Vagina (tissue), 2 donors: Measurements from ENCODE around the gene OLFML3. TPM values are rescaled to one million over a fixed set of nuclear protein-coding genes. Genes with fewer than 3 reads are reported as not detected.

Experiments
- DNase-seq, 2 donors: peaks; one replicate each; pipeline ENCODE4 v3.0.0-alpha.2; 2017; ENCODE audit errors: extremely low spot score in 2 of 2
- H3K27ac ChIP-seq: fragments of 200-600 bp; sonication (generic); one replicate; pipeline ENCODE4 v1.5.1; 2019
- H3K27me3 ChIP-seq: fragments of 200-600 bp; sonication (generic); one replicate; pipeline ENCODE4 v1.5.1; 2019
- H3K36me3 ChIP-seq, 2 donors: fragments of 200-600 bp; sonication (generic); one replicate each; pipeline ENCODE4 v1.5.1; 2017 to 2019
- H3K4me1 ChIP-seq: fragments of 200-600 bp; sonication (generic); one replicate; pipeline ENCODE4 v1.5.1; 2019
- H3K4me3 ChIP-seq, 2 donors: fragments of 200-600 bp; sonication (generic); 1 replicate in 1 of 2; 2 replicates in 1 of 2; pipeline ENCODE4 v1.5.1; 2016 to 2019
- H3K9me3 ChIP-seq: fragments of 200-600 bp; sonication (generic); one replicate; pipeline ENCODE4 v1.5.1; 2019
- POLR2A ChIP-seq, 2 donors: fragments of 450-650 bp; IDR thresholded peaks; one replicate each; pipeline ENCODE4 v1.6.1; 2017; ENCODE audit warnings: antibody characterized with exemption in 2 of 2, mild to moderate bottlenecking in 2 of 2, moderate library complexity in 2 of 2
- POLR2AphosphoS5 ChIP-seq, 2 donors: sonication (generic); formaldehyde crosslinking; IDR thresholded peaks; one replicate each; pipeline ENCODE4 v1.9.0; 2017; ENCODE audit warnings: antibody characterized with exemption in 2 of 2, mild to moderate bottlenecking in 2 of 2, low read depth in 1 of 2; ENCODE audit not compliant: insufficient read depth in 1 of 2
- intact Hi-C: fragments of 100-400 bp; cut with DNase I; formaldehyde crosslinking; loops from one replicate; pipeline ENCODE4 v1.15.1; 2023
- total RNA-seq: library from RNA; depleted of rRNA; stranded (reverse); fragments of >200 nt; gene quantifications from one replicate; pipeline ENCODE4 v1.2.3, GENCODE V29; 2016
- TF ChIP-seq, protein P1 (sequence below), 3 experiments: fragments of 450-650 bp in 2 of 3; fragments of 200-600 bp in 1 of 3; sonication (generic) in 1 of 3; IDR thresholded peaks; one replicate each; pipeline ENCODE4 v1.5.1; 2017 to 2019; ENCODE audit warnings: antibody characterized with exemption in 3 of 3, mild to moderate bottlenecking in 2 of 3, moderate library complexity in 2 of 3

OLFML3 gene
- total RNA-seq, 1 donor from 2014 or later = 108 TPM

DNA sequence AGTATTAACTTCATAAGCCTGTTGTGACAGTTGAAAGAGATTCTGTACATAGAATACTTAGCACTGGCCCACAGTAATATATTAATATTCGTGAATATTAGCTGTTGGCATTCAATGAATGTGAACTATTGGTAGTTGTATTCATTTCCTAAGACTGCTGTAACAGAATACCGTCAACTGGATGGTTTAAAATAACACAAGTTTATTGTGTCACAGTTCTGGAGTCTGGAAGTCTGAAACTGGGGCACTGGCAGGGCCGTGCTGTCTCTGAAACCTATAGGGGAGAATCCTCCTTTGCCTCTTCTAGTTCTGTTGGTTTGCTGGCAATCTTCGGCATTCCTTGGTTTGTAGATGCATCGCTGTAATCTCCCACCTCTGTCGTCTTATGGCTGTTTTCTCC, 47.5 kb downstream of the OLFML3 start:
- no peak for TF ChIP-seq POLR2AphosphoS5 (IDR thresholded peaks at IDR 0.05; ENCODE audit: insufficient read depth in 1 of 2, low read depth in 1 of 2)
- TF ChIP-seq POLR2A (IDR thresholded peaks at IDR 0.05) = no peak
- TF ChIP-seq, protein P1, sequence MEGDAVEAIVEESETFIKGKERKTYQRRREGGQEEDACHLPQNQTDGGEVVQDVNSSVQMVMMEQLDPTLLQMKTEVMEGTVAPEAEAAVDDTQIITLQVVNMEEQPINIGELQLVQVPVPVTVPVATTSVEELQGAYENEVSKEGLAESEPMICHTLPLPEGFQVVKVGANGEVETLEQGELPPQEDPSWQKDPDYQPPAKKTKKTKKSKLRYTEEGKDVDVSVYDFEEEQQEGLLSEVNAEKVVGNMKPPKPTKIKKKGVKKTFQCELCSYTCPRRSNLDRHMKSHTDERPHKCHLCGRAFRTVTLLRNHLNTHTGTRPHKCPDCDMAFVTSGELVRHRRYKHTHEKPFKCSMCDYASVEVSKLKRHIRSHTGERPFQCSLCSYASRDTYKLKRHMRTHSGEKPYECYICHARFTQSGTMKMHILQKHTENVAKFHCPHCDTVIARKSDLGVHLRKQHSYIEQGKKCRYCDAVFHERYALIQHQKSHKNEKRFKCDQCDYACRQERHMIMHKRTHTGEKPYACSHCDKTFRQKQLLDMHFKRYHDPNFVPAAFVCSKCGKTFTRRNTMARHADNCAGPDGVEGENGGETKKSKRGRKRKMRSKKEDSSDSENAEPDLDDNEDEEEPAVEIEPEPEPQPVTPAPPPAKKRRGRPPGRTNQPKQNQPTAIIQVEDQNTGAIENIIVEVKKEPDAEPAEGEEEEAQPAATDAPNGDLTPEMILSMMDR (IDR thresholded peaks at IDR 0.05) = no peak

More for the DNA sequence above, 47.5 kb downstream of the OLFML3 start:
- DNase-seq = no peak
- Histone ChIP-seq H3K36me3 (no peaks in the 10 kb centered on the region), H3K27ac (no peak overlapping the region), H3K27me3 (no peaks in the 10 kb centered on the region), H3K4me1 (no peaks in the 10 kb centered on the region), H3K9me3 (no peaks in the 10 kb centered on the region), H3K4me3 (no peak overlapping the region)
- intact Hi-C loops = no loop called here

Other genes with a start within 250 kb of the OLFML3 start
- 4.7 TPM for gene PHTF1, start 220.0 kb upstream of the OLFML3 start, total RNA-seq
- gene RSBN1, start 167.0 kb upstream of the OLFML3 start, total RNA-seq = 24.1 TPM
- 7.4 TPM for gene PTPN22, start 107.8 kb upstream of the OLFML3 start, total RNA-seq
- gene BCL2L15, start 91.9 kb upstream of the OLFML3 start, total RNA-seq = 2.9 TPM
- gene AP4B1, start 74.7 kb upstream of the OLFML3 start, total RNA-seq = 6.9 TPM
- gene DCLRE1B, start 74.1 kb upstream of the OLFML3 start, total RNA-seq = 5.2 TPM
- gene HIPK1, start 50.1 kb upstream of the OLFML3 start, total RNA-seq = 52.3 TPM
- gene SYT6, start 174.4 kb downstream of the OLFML3 start, total RNA-seq = not detected